ENCODE results near the gene C20orf144.
"Not testable (repeated sequence)": the region's sequence is repeated elsewhere in the genome, so short reads cannot be mapped to it uniquely, and the experiment has no call there.

Gene C20orf144

GRCh38 chr20:33662172-33662571 lies at the start of gene C20orf144:
C20orf144 (plus strand) TSS chr20:33662327; CDS start chr20:33662346, 19 bp downstream.
- no peak for DNase-seq

GRCh38 chr20:33621717-33622400 lies 40.3 kb upstream of the C20orf144 start:
- DNase-seq, result no peak

- DNase-seq, result no peak
Measured at GRCh38 chr20:33622705-33623365, 39.3 kb upstream of the C20orf144 start.

GRCh38 chr20:33624399-33624798 lies 37.7 kb upstream of the C20orf144 start:
- no peak for DNase-seq

- DNase-seq, result no peak
Measured at GRCh38 chr20:33626190-33626589, 35.9 kb upstream of the C20orf144 start.

- no peak for DNase-seq
Measured at GRCh38 chr20:33627577-33628216, 34.4 kb upstream of the C20orf144 start.

GRCh38 chr20:33629533-33629932 lies 32.6 kb upstream of the C20orf144 start:
- DNase-seq, result no peak

GRCh38 chr20:33629979-33630378 lies 32.1 kb upstream of the C20orf144 start:
- DNase-seq, result no peak

- no peak for DNase-seq
Measured at GRCh38 chr20:33630507-33630906, 31.6 kb upstream of the C20orf144 start.

- DNase-seq, result not testable (repeated sequence)
Measured at GRCh38 chr20:33631910-33632309, 30.2 kb upstream of the C20orf144 start.

- no peak for DNase-seq
Measured at GRCh38 chr20:33635341-33635740, 26.8 kb upstream of the C20orf144 start.

GRCh38 chr20:33636776-33637175 lies 25.4 kb upstream of the C20orf144 start:
- DNase-seq, result no peak

- no peak for DNase-seq
Measured at GRCh38 chr20:33640287-33640686, 21.8 kb upstream of the C20orf144 start.

GRCh38 chr20:33644313-33645071 lies 17.6 kb upstream of the C20orf144 start:
- DNase-seq, result no peak

- no peak for DNase-seq
Measured at GRCh38 chr20:33645072-33645358, 17.1 kb upstream of the C20orf144 start.

- DNase-seq, result no peak
Measured at GRCh38 chr20:33645396-33645795, 16.7 kb upstream of the C20orf144 start.

GRCh38 chr20:33646191-33646590 lies 15.9 kb upstream of the C20orf144 start:
- DNase-seq, result no peak

- peak; percentile 44 for DNase-seq
Measured at GRCh38 chr20:33646959-33647602, 15.0 kb upstream of the C20orf144 start.

- DNase-seq, result no peak
Measured at GRCh38 chr20:33647603-33648395, 14.3 kb upstream of the C20orf144 start.

- DNase-seq, result peak; percentile 42
Measured at GRCh38 chr20:33648396-33649004, 13.6 kb upstream of the C20orf144 start.

GRCh38 chr20:33649201-33649681 lies 12.9 kb upstream of the C20orf144 start:
- DNase-seq, result peak; percentile 93
